ENCODE measurements around the gene SLC5A4. TPM values are rescaled to one million over a fixed set of nuclear protein-coding genes. Genes with fewer than 3 reads are reported as not detected.
"Not testable (repeated sequence)": the region's sequence is repeated elsewhere in the genome, so short reads cannot be mapped to it uniquely, and the experiment has no call there.

Gene SLC5A4
- total RNA-seq, 4 donors from 2014 or later, result 0.21 to 2.4 (median 1.3) TPM

DNA sequence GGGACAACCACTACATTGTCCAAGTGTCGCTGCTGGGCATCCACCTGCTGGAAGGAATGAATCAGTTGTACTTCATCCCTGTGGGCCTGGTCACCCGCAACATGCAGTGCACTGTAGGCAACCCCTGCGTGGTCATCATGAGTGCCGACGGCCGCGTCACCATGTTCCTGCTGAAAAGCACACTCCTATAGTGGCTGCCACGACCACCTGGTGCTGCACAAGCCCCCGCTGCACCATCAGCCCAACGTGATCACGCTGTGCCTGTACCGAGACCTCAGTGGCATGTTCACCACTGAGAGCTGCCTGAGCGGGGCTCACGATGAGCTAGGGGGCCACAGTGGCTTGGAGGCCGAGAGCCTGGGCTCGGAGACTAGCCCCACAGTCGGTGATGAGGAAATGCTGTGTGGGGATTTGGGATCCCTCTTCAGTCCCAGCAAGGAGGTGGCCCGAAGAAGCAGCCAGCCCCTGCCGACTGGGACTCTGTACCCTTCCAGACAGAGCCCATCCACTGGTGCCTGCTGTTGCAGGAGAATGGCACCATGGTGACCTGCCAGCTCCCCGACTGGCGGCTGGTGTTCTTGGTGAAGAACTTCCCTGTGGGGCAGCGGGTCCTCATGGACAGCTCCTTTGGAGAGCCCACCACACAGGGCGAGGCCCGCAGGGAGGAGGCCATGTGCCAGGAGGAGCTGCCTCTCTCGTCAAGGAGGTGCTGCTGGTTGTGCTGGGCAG is 15.7 kb upstream of the SLC5A4 start:
- no peaks in the 10 kb centered on the region for H3K9me3 ChIP-seq
- H3K27ac ChIP-seq, result no peak overlapping the region
- 88 to 94% methylated on average over 18 to 19 of the region's 25 CpGs for WGBS, 2 donors
- no peak overlapping the region for H3K4me3 ChIP-seq
- no peak for TF ChIP-seq POLR2A (IDR thresholded peaks at IDR 0.05)
- TF ChIP-seq, protein P1, sequence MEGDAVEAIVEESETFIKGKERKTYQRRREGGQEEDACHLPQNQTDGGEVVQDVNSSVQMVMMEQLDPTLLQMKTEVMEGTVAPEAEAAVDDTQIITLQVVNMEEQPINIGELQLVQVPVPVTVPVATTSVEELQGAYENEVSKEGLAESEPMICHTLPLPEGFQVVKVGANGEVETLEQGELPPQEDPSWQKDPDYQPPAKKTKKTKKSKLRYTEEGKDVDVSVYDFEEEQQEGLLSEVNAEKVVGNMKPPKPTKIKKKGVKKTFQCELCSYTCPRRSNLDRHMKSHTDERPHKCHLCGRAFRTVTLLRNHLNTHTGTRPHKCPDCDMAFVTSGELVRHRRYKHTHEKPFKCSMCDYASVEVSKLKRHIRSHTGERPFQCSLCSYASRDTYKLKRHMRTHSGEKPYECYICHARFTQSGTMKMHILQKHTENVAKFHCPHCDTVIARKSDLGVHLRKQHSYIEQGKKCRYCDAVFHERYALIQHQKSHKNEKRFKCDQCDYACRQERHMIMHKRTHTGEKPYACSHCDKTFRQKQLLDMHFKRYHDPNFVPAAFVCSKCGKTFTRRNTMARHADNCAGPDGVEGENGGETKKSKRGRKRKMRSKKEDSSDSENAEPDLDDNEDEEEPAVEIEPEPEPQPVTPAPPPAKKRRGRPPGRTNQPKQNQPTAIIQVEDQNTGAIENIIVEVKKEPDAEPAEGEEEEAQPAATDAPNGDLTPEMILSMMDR (IDR thresholded peaks at IDR 0.05), result no peak
- TF ChIP-seq EP300 (IDR thresholded peaks at IDR 0.05), result no peak
- H3K27me3 ChIP-seq, result no peaks in the 10 kb centered on the region
- no peak for DNase-seq (ENCODE audit: low spot score in 2 of 2)
- no peaks in the 10 kb centered on the region for H3K36me3 ChIP-seq
- peaks cover 0 to 5% (median 0%) of the 10 kb centered on the region in 4 donors for H3K4me1 ChIP-seq

DNA sequence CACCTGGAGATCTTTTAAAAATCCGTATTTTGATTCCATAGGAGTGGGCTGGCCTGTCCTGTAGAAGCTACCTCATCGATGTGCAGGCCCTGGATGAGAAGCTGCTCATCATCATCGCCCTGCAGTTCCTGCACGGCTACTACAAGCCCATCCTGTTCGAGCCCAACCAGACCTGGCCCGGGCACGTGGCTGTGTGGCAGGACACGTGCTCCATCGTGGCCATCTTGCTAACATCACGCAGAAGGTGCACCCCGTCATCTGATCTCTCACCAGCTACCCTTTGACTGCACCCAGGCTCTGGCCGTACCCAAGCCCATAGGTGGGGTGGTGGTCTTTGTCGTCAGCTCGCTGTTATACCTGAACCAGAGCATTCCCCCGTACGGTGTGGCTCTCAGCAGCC is 14.2 kb upstream of the SLC5A4 start:
- TF ChIP-seq POLR2A (IDR thresholded peaks at IDR 0.05) (no peak), EP300 (IDR thresholded peaks at IDR 0.05) (no peak)
- TF ChIP-seq, protein P1 (IDR thresholded peaks at IDR 0.05), result no peak
- Histone ChIP-seq H3K9me3 (no peaks in the 10 kb centered on the region), H3K4me1 (peaks cover 0 to 8% (median 0%) of the 10 kb centered on the region in 4 donors), H3K36me3 (no peaks in the 10 kb centered on the region), H3K4me3 (no peak overlapping the region), H3K27me3 (no peaks in the 10 kb centered on the region), H3K27ac (no peak overlapping the region)
- 89 to 92% methylated on average over 16 of the region's 16 CpGs for WGBS, 2 donors
- no peak for DNase-seq (ENCODE audit: low spot score in 2 of 2)

DNA sequence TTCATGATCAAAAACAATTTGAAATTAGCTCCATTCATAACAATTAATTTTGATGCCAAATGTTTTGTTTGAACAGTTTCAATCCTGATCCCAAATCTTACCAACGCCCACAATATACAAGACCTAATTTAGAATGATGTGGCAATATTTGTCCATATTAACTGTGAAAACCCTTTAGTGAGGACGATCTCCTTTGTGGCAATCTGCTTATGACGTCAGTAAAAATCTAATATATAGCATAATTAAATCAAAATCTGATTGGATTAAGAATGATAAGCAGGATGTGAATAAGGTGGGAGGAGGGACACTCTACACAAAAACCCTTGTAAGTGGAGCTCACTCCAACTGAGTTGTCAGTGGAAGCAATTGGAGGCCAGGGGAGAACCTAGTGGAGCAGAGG is 11.9 kb upstream of the SLC5A4 start:
- H3K4me1 ChIP-seq, result peaks cover 0 to 8% (median 0%) of the 10 kb centered on the region in 4 donors
- H3K9me3 ChIP-seq, result no peaks in the 10 kb centered on the region
- no peak for TF ChIP-seq POLR2A (IDR thresholded peaks at IDR 0.05)
- TF ChIP-seq EP300 (IDR thresholded peaks at IDR 0.05), result no peak
- TF ChIP-seq, protein P1 (IDR thresholded peaks at IDR 0.05), result no peak
- no peak overlapping the region for H3K27ac ChIP-seq
- no peaks in the 10 kb centered on the region for H3K36me3 ChIP-seq
- H3K4me3 ChIP-seq, result no peak overlapping the region
- no peaks in the 10 kb centered on the region for H3K27me3 ChIP-seq
- WGBS, 2 donors, result 70 to 71% methylated on average over 3 of the region's 3 CpGs
- no peak for DNase-seq (ENCODE audit: low spot score in 2 of 2)

DNA sequence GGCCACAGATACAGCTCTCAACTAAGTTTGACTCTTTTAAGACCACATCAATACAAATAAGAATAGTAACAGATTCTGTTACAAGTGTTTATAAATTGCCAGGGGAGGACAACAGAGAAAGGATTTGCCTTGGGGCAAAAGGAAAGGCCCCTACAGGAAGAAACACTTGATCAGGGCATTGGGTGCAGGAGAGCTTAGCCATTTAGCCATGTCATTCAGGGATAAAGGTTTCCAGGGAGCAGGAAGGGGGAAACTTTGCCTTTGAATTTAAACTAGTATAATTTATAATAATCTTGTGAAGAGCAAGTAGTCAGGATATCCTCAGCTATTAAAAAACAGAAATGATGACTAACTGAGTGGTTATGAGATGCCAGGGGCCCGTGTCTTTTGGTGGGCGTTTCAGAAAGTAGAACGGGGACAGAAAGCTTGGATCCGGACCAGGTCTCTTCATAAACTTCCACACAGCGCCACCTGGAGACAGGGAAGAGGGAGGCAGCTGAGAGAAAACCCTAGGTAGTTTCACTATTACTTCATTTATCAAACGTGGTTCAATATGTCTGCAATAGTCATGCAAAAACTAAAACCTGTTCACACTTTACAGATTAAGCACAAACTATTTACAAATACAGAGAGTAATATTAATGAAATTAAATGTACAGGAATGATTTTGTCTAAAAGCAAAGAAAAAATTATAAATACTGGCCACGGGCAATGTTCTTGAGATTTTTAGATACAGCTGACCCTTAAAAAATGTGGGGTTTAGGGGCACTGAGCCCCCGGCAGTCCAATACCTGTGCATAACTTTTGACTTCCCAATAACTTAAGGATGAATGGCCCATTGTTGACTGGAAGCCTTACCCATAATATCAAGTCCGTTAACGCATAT is 11.0 kb upstream of the SLC5A4 start:
- Histone ChIP-seq H3K9me3 (no peaks in the 10 kb centered on the region), H3K27me3 (no peaks in the 10 kb centered on the region), H3K4me1 (peaks cover 0 to 8% (median 0%) of the 10 kb centered on the region in 4 donors), H3K36me3 (no peaks in the 10 kb centered on the region), H3K4me3 (peak overlapping the region in 1 of 4 donors; percentile 20), H3K27ac (peak overlapping the region in 1 of 4 donors; percentile 11)
- TF ChIP-seq, protein P1 (IDR thresholded peaks at IDR 0.05), result peak; percentile 65 to 80 (median 75)
- TF ChIP-seq POLR2A (IDR thresholded peaks at IDR 0.05) (no peak), EP300 (IDR thresholded peaks at IDR 0.05) (no peak)
- WGBS, 2 donors, result 23 to 25% methylated on average over 10 of the region's 10 CpGs
- DNase-seq (ENCODE audit: low spot score in 2 of 2), result peak; percentile 33 to 84

DNA sequence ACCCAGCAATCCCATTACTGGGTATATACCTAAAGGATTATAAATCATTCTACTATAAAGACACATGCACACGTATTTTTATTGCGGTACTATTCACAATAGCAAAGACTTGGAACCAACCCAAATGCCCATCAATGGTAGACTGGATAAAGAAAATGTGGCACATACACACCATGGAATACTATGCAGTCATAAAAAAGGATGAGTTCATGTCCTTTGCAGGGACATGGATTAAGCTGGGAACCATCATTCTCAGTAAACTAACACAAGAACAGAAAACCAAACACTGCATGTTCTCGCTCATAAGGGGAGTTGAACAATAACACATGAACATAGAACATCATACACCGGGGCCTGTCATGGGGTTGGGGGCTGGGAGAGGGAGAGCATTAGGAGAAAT is 8.5 kb upstream of the SLC5A4 start:
- not testable (repeated sequence) for H3K4me3 ChIP-seq; H3K36me3 ChIP-seq; H3K27me3 ChIP-seq; DNase-seq (ENCODE audit: low spot score in 2 of 2); H3K27ac ChIP-seq; H3K4me1 ChIP-seq; H3K9me3 ChIP-seq
- WGBS, 2 donors, result 89 to 93% methylated on average over 4 of the region's 4 CpGs

Data from tibial nerve (tissue), 4 donors.